T-helper 2 cell treated with Interferon-gamma antibody and Interleukin-4, amounts not matched to agents 100 ng/mL and 5 ng/mL, for 36 hours (primary cell): ENCODE results near the gene CCNL2. TPM values are rescaled to one million over a fixed set of nuclear protein-coding genes. Genes with fewer than 3 reads are reported as not detected.

Source experiments
- intact Hi-C: fragments of 100-400 bp; cut with micrococcal nuclease; formaldehyde crosslinking; loops from one replicate; pipeline ENCODE4 v1.15.1; 2023
- total RNA-seq: library from RNA; stranded (reverse); gene quantifications from 2 replicates; pipeline ENCODE4 v1.2.3, GENCODE V29; 2022

CCNL2 gene
- total RNA-seq, 1 donor from 2014 or later: 111 TPM

DNA sequence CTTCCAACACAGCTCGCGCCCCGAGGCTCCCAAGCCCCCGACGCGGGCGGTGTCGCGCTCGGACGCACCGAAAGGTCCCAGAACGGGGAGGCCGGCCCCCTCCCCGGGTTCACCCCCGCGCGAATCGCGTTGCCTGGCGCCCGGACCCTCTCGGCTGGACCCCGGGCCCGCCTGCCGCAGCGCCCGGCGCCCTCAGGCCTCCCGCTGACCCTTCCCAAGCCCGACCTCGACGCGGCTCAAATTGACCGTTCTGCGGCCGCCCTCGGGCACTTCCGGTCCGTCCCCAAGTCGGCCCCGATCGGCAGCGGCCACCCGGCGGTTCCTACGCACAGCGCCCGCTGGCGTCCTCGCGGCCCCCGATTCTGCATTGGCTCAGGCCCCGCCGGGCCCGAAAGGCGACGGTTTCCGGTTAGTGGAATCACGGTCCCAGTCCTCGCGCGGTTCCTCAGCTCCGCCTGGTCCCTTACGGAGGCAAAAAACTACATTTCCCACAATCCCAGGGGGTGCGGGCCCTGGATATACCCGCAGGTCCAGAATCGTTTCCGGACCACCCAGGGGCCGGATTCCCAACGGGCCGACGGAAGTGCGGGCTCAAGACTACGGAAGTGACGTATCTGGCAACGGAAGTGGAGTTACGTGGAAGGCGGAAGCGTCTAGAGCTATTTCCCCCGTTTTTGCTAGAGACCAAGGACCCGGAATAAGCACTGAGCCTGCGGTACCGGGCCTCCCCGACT lies 24.0 kb downstream of the CCNL2 start, which contains the start of gene AURKAIP1:
Gene AURKAIP1, minus strand, starts transcription at position 279 of the 734 bp plus-strand sequence. CDS start 451 bp downstream, outside the sequence.
- intact Hi-C loops: loop anchor here (1.0 to 10.0 kb wide), 5 partner anchors 24 to 259 kb away; partner anchors contain the start of genes ACAP3, ATAD3B, C1orf159 and CCNL2

DNA sequence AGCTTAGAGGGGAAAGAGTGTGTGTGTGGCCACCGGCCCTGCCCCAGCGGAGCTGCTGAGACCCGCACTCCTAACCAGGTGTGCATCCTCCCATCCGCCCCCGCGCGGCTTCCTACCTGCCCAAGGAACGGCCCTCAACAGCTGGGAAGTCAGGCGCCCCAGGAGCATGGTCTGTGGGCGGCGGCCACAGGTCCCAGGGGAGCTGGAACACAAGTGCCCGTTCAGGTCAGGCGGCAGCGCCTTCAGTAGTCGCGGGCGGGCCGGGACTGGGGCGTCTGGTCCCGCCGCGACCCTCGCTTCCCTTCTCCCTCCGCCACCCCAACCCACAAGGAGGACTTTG lies 24.6 kb downstream of the CCNL2 start:
- intact Hi-C loops: loop anchor here (2.0 to 10.0 kb wide), 2 partner anchors 32 to 70 kb away; partner anchors contain the start of genes ACAP3, MRPL20 and PUSL1

DNA sequence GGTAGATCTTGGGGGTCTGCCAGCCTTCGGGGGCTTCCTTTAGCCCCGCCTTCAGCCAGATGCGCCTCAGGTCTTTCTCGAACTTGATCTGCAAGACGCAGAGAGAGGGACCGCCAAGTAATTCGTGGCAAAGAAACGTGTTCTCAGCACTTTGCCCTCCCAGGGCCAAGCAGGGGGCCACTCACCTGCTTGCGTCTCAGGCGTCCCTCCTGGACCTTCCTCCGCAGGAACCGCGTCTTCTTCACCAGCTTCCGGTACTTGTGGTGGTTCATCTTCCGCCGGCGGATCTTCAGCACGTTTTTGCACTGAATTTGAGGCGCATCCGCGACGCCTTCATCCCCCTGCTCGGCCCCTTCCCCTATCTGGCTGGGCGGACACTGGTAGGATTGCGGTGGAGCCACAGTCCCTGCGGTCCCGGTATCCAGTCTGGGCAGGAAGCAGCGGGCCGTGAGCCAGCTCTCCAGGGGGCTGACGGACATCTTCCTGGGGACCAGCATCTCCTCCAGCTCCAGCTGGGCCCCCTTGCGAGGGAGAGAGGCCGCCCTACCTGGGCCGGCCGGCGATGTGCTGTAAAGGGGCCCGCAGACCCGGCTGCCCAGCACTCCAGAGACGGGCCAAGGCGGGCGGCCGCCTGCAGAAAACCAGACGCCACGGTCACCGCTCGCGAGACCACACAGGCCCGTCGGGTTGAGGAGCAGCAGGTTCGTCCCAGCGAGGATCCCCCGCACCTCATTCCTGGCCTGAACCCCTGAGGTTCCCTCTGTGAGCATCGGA lies 25.1 kb downstream of the CCNL2 start:
- intact Hi-C loops: loop anchor here (2.0 to 10.0 kb wide), 2 partner anchors 33 to 69 kb away; partner anchors contain the start of genes ACAP3, MRPL20 and PUSL1

DNA sequence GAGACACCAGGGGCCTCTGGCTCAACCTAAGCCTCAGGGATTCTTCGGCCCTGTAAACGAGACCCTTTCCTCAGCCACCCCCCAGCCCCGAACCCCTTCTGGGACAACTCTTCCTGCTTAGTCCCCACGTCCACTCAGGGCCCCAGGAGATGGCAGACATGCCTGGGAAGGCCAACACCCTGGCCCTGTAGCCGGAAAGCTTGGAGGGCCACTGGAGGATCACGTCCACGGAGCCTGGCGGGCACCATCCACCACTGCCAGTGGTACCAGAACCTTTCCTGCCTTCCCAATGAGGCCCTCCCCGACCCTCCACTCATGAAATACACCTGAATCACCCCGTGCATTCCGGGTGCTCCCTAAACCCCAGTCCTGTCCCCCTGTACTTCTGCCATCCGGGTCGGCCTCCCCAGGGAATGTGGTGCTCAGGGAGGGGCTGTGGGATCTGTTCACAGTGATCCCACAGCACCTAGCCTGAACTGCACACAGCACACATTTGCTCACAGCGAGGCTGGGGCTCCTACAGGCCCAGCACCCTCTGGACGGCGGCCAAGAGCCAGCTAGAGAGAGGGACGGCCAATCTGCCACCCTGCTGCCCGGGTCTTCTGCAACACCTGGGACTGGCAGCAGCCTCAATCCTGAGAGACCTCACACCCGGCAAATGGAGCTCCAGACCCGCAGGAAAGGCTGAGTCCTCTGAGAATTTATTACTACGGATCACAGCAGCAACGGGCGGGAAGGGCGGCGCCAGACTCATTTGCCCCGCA lies 25.9 kb downstream of the CCNL2 start:
- intact Hi-C loops: loop anchor here (10.0 kb wide), 1 partner anchor 68 kb away; the partner anchor contains the start of genes ACAP3 and PUSL1

DNA sequence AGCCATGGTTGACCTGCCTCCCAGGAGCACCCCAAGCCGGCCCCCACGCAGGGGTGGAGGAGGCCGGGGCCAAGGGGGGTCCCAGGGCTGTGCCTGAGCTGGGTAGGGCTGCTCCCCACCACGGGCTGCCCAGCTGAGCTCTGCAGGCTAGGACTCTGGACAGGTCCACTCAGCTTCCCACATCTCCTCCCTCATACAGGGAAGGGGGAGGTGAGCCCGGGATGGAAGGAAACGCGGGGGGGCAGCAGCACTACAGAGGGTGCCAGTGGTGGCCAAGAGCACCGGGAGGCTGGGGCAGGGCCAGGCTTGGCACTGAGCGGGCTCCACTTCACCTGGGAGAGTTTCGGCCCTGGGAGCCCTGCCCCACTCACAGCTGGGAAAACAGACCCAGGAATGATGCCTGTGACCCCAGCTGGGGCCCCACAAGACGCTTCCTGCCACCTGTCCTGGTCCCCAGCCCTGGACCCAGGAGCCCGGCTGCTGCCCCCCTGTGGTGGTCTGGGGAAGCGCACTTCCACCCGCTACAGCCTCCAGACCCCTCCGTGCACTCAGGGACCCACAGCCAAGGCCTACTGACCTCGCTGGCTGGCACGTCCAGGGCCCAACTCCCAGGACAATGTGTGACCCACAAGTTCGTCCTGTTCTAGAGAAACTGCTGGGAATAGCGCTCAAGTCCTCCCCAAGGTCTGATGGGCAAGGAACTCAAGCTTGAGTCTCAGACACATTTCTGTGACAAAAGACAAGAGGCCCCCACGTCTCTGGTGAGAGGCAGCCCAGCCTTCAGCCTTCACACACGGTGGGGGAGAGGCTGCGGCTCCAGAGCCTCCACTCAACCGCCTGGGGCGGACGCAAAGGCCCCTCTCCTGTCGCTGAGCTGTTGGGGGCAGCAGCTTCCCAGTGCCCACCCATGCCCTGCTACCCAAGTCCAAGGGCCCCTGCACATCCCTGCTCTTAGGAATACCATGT lies 27.1 kb downstream of the CCNL2 start:
- intact Hi-C loops: loop anchor here (1.0 to 10.0 kb wide), 2 partner anchors 23 to 67 kb away; partner anchors contain the start of genes ACAP3, DVL1 and PUSL1

DNA sequence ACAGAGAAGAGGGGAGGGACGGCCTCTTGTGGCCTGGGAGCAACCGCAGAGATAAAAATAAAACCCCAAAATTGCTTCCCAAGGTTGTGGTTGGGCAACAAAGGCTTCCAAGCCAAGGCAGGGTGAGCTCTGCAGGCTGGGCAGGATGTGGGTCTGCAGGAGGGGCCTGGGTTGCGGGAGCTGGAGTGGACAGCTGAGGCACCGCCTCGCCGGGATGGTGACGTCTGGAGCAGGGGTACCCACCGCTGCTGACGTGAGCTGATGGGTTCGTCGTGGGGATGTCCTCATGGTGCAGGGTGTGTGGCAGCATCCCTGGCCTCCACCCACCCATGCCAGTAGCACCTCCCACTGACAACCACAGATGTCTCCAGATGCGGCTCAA lies 27.8 kb downstream of the CCNL2 start:
- intact Hi-C loops: loop anchor here (1.0 to 10.0 kb wide), 2 partner anchors 22 to 67 kb away; partner anchors contain the start of genes ACAP3, DVL1 and PUSL1

DNA sequence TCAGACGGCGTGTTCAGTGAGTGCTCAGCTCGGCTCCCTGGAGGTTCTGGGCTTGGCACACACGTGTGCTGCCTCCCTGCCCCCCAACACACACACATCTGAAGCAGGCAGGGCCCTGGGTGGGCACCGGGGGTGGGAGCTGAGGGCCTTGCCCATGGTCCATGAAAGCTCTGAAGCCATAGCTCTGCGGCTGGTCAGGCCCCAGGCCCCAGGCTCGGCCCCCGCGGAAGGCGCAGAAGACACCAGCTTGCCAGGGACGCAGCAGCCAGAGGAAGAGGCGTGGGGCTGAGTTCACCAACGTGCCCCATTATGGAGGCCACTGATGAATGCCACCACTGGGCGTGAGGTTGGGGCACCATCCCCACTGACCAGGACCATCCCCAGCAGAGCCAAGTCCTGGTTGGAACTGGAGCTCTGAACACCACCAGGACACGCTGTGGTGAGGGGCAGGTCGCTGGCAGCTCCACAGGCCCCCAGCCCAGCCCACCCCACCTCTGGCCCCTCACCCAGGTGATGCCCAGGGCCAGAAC lies 28.3 kb downstream of the CCNL2 start:
- intact Hi-C loops: loop anchor here (1.0 to 10.0 kb wide), 2 partner anchors 22 to 66 kb away; partner anchors contain the start of genes ACAP3, DVL1 and PUSL1

DNA sequence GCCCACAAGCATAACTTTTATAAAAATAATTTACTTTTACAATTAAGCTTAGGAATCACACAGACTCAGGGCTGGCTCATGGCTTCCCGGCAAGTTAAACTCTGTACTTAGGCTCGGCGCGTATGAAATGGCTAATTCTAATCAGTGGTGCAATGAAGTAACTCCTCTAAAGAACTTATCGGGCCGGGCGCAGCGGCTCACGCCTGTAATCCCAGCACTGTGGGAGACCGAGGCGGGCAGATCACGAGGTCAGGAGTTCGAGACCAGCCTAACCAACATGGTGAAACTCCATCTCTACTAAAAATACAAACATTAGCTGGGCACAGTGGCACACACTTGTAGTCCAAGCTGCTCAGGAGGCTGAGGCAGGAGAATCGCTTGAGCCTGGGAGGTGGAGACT lies 29.0 kb downstream of the CCNL2 start:
- intact Hi-C loops: loop anchor here (10.0 kb wide), 1 partner anchor 65 kb away; the partner anchor contains the start of genes ACAP3 and PUSL1

DNA sequence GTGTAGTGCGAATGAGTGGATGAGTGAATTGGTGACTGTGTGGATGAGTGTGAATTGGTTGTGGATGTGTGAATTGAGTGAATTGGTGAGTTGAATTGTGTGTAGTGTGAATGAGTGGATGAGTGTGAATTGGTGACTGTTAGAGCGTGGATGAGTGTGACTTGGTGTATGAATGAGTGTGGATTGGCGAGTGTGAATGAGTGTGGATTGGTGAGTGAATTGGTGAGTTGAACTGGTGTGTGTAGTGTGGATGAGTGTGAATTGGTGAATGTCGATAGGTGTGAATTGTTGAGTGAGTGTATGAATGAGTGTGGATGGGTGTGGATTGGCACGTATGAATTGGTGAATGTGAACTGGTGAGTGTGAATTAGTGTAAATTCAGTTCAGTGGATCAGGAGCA lies 31.8 kb downstream of the CCNL2 start:
- intact Hi-C loops: no loop called here

DNA sequence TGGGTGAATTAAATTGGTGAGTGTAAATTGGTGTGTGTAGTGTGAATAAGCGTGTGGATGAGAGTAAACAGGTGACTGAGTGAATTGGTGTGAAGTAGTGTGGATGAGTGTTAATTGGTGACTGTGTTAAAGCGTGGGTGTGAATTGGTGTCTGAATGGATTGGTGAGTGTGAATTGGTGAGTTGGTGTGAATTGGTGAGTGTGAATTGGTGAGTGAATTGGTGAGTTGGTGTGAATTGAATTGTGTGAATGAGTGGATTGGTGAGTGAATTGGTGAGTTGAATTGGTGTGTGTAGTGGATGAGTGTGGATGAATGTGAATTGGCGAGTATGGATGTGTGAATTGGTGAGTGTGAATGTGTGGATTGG lies 32.5 kb downstream of the CCNL2 start:
- intact Hi-C loops: no loop called here

DNA sequence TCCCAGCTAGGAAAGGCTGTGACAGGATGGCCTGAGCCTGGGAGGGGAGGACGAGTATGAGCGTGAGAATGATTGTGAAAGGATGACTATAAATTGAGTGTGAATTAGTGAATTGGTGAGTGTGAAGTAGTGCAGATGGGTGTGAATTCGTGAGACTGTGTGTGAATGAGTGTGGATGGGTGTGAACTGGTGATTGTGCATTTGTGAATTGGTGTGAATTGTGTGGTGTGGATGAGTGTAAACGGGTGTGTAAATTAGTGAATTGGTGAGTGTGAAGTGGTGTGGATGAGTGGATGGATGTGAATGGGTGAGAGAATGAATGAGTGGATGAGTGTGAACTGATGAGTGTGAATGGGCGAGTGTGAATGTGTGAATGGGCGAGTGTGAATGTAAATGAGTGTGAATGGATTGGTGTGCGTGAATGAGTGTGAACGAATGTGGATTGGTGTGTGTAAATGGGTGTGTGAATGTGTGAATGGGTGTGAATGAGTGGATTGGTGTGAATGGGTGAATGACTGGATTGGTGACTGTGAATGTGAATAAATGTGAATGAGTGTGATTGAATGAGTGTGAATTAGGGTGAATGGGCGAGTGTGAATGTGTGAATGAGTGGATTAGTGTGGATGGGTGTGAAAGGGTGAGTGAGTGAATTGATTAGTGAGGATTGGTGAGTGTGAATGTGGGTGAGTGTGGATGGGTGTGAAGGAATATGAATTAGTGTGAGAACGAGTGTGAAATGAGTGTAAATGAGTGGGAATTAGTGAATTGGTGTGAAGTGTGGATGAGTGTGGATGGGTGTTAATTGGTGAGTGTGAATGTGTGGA lies 33.0 kb downstream of the CCNL2 start:
- intact Hi-C loops: no loop called here

DNA sequence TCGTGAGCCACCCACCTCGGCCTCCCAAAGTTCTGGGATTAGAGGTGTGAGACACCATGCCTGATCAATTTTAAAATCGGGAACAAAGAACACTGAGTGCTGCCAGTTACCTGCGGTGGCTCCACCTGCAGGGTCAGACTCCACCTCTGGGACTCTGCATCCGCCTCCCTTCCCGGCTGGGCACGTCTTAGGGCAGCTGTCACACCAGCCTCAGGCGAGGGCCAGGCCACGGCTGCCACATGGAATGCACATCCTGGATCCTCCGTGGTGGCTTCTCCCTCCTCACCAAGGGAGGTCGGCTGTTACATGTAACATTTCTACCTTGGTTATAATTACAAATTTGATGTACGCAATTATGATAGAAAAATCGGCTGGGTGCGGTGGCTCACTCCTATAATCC lies 34.9 kb downstream of the CCNL2 start:
- intact Hi-C loops: no loop called here

DNA sequence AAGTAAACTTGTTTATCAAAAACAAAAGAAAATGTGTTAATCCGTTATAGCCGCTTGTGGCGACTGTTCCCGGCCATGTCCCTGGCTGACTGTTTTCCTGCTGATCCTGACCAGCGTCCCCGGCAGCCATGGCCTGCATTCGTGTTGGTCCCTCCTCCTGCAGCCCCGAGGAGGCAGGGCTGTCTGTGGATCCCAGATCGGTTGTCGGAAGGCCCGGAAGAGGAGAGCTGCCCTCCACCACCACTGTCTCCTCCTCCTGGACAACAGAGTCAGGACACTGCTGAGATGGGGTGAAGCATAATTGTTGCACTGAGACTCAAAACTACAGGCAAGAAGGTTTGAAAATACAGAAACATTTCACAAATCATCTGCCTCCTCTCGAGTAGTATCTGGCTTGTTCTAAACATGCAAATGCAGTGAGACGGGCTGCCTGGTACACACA lies 37.1 kb downstream of the CCNL2 start:
- intact Hi-C loops: no loop called here

DNA sequence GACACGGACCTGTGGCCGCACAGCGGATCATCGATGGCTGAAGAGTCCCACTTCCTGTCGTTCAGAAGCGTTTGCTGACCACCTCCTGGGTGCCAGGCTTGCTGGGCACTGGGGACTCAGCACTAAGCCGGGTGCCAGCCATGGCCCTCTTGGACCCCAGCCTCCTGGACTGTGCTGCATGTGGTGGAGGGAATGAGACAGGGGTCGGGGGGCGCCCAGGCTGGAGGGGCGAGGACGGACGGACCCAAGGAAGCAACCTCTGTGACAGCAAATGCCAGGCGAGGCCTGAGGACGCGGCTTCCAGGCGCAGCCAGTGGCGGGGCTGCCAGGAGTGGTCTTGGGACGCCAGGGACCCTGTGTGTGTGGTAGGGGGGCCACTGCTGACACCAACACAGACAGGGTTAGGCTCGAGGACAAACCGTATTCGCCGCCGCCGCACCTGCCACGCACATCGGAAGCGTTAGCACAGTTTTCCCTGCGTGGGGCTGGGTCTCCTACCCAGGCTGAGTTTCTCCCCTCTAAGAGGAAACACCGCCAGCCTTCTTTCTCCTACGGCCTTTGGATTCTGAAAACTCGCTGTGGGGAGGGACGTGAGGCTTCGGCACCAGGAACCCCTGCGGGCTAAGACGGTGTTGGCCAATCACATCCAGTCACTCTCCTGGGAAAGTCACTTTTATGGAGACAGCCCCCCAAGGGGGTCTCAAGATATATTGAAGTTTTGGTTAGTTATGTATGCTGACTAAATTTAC lies 37.7 kb downstream of the CCNL2 start:
- intact Hi-C loops: no loop called here

DNA sequence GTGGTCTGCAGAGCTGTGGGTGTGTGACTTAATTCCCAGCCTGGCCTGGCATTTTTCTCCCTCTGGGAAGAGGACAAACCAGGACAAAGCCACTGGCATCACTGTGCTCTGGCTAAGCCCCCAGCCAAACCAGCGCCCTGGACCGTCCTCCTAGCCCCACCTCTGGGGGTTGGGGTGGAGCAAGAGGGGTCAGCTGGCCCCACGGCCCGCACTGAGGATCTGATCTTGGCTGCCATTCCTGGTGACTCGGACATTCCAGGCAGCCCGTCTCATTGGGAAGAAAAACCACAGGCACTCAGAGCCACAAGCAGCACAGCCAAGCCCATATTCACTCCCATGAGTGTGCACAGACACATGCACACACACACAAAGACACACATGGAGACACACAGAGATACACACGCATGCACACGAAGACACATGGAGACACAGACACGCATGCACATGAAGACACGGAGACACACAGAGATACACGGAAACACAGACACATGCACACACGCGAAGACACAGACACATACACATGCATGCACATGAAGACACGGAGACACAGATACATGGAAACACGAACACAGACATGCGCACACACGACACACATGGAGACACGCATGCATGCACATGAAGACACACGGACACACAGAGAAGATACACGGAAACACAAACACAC lies 38.5 kb downstream of the CCNL2 start:
- intact Hi-C loops: no loop called here

DNA sequence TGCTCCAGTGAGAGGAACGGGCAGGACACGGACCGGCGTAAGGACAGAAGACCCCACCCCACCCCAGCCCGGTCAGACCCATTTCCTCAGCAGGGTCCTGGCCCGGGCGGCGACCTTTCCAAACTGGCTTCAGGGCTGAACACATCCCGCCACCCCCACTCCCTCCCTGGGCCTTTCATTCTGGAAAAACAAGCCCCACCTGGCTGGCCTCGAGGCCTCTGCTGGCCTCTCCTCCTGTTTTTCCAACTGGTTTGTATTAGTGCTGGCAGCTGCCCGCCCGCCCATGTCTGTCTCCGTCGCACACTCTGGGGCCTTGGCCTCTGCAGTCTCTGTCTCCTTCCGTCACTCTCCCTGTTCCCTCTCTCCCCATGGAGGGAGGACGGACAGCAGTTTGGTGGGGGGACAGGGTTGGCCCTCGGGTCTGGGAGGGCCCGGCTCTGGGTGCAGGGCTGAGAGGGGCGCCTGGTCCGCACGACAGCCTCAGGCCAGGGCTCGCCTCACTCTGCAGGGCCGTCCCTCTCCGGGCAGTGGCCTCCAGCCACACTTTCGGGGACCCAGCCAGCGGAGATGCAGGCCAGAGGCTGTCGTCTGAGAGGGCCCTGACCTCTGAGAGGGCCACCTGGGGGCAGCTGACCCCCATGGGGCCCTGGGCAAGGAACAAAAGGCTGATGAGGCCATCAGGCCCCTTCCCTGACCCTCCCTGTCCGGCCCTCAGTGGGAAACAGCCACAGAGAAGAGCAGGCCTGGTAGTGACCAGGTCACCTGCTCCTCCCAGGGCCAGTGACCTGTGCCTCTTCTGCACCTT lies 39.3 kb downstream of the CCNL2 start:
- intact Hi-C loops: no loop called here

DNA sequence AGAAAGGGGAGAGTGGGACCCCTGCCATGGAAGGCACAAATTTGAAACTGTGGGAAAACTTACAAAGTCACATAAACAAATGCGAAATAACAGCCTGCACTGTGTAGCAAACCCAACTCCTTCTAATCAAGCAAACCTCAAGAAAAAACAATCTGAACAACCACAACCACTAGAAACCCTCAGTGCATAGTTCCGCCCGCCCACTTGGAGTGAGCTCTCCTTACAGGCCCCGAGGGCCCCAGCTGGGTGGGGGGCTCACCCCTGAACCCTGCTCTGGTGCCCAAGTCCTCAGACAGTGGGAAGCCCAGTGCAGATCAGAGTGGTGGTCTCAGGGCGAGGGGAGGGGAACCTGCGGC lies 39.8 kb downstream of the CCNL2 start:
- intact Hi-C loops: no loop called here
